GM18951 (cell line): ENCODE results near the gene FBXL7.

Experiments
- POLR2A ChIP-seq: IDR thresholded peaks from 4 replicates; pipeline ENCODE4 v1.6.1; 2011; ENCODE audit warnings: mild to moderate bottlenecking; ENCODE audit not compliant: insufficient read length, insufficient read depth; ENCODE audit errors: extremely low read depth
- in situ Hi-C: fragments of 300-500 bp; cut with MboI; formaldehyde crosslinking; loops from one replicate; pipeline ENCODE4 v1.12.0; 2022; ENCODE audit warnings: low sequenced_read_pairs, mixed read lengths, inconsistent platforms; ENCODE audit not compliant: unreplicated experiment

The FBXL7 gene

GRCh38 chr5:15956622-15957021 is 456.6 kb downstream of the FBXL7 start:
- in situ Hi-C loops, result no loop called here
- no peak for TF ChIP-seq POLR2A

DNA sequence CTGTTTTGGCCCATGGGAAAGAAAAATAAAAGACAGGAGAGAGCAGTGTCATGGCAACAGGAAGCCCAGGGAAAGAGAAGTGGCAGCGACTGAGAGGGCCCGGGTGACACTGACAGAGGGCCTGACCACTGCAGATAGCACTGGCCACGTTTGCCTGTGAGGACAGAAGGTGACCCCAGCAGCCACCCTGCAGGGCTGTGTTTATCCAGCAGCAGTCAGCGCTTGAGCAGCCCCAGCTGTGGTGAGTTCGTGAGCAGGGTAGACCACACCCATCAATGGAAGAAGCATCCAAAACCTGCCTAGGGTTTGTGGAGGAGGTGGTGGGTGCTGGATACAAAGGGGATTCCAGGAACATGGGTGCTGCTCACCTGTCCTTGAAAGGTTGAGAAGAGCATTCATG is 457.1 kb downstream of the FBXL7 start:
- no peak for TF ChIP-seq POLR2A
- in situ Hi-C loops, result no loop called here

DNA sequence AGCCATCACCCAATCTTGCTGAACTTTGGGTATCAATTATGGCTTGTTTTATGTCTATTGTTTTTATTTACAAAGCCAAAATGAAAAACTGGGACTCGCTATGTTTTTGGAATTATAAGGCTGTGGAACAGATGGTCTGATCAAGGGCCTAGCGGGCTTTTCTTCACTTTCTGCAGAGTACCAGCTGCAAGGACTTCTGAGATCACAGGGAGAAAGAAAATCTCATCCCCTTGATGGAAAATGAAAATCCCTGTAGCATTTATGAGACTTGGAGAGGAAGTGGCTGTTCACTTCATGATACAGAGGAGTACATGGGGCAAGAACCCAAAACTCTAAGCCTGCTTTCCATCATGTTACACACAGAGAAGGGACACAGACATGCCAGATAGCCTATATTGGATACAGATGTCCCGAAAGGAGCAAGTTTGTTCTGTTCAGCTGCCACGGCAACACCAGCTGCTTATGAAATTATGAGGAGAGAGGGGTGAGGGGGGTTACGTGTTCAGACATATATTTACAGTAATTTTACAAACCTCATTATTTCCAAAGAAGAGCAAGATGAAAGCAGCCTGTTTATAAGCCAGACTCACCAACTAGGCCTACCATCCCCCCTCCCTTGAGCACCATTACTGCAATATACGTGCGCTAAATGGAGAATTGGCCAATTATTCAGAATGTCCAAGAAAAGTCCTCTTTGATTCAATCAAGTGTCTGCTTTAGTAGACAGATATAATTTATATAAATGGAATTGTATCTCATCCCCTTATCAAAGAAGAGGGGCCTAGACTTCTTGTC is 459.6 kb downstream of the FBXL7 start:
- in situ Hi-C loops, result no loop called here
- no peak for TF ChIP-seq POLR2A

DNA sequence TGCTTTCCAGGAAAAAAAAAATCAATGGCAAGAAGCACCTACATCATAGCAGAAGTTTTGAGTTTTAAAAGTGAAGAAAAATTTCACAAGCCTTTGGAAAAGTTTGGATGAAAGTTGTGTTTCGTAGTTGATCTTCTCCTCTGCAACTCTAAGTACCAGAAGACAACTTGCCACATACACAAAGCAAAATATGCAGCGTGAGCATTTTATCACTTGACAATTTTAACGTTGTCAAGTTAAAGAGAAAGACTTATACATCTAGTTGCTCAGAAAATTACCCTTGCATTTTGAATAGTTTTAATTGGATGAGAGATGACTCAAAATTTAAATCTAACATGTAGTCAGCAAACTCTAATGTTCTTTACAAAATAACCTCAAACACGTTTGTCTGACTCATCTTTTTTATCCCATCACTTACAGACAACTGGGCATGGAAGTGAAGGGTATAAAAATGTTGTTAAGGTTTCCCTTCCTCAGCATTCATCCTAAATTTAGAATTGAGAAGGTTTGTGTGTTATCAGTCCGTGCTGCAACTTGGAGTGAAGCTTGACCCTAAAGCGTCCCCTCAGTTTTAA is 466.2 kb downstream of the FBXL7 start:
- in situ Hi-C loops, result no loop called here
- TF ChIP-seq POLR2A, result no peak

GRCh38 chr5:15966651-15967050 is 466.7 kb downstream of the FBXL7 start:
- in situ Hi-C loops, result no loop called here

GRCh38 chr5:15968993-15969392 is 469.0 kb downstream of the FBXL7 start:
- in situ Hi-C loops, result no loop called here
- TF ChIP-seq POLR2A, result no peak

More at GRCh38 chr5:15966651-15967050, 466.7 kb downstream of the FBXL7 start:
- TF ChIP-seq POLR2A, result no peak

GRCh38 chr5:15977851-15978250 is 477.9 kb downstream of the FBXL7 start:
- TF ChIP-seq POLR2A, result no peak
- in situ Hi-C loops, result no loop called here

DNA sequence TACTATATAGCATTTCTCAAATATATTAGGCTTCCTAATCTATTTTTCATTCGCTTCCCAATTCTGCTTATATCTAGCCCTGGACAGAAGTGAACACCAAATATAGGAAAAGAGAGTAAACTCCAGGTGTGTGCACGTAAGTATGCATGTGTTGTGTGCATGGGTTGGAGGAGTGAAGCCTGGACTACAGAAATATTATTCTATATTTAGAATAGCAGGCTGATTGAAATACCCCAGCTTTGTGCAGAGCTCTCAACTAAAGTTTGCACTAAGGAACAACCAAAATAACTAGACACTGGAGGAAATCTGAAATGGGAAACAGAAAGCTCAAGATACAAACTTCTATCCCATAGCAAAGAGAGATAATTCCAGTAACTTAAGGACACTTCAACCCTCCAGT is 480.9 kb downstream of the FBXL7 start:
- no peak for TF ChIP-seq POLR2A
- in situ Hi-C loops, result no loop called here

- in situ Hi-C loops, result no loop called here
These were observed 483.4 kb downstream of the FBXL7 start for GRCh38 chr5:15983392-15983791.

More at GRCh38 chr5:15983392-15983791, 483.4 kb downstream of the FBXL7 start:
- no peak for TF ChIP-seq POLR2A
